Naive thymus-derived CD8-positive, alpha-beta T cell (primary cell): ENCODE measurements around the gene MUSK. TPM values are rescaled to one million over a fixed set of nuclear protein-coding genes. Genes with fewer than 3 reads are reported as not detected.
A peak's percentile ranks its signal among the peaks of the same experiment; 100 is the strongest.
"Not testable (repeated sequence)": the region's sequence is repeated elsewhere in the genome, so short reads cannot be mapped to it uniquely, and the experiment has no call there.

Experiments used
- ATAC-seq, 2 donors: fragments of 150-1000 bp; cut with Tn5 transposase in 1 of 2; sonication (Bioruptor Pico), chemical (Tn5 transposase) in 1 of 2; 1 replicate in 1 of 2; 2 replicates in 1 of 2; pipeline ENCODE4 v1.10.0; 2021; ENCODE audit warnings: mild to moderate bottlenecking in 2 of 2, moderate library complexity in 2 of 2
- POLR2A ChIA-PET: fragments of 350-600 bp; sonication (Branson Sonifier 250); formaldehyde crosslinking; loops from one replicate; lab custom pipeline; 2021; ENCODE audit warnings: antibody characterized with exemption; lab: Charles Lee
- DNase-seq, 10 donors: peaks; one replicate each; pipeline versions ENCODE4 v3.0.0 to v3.0.0-alpha.2; 2020 to 2022
- H3K27ac Mint-ChIP-seq, 10 donors: one replicate each; pipeline ENCODE4 v1.8.0; 2020 to 2022; ENCODE audit warnings: mild to moderate bottlenecking in 10 of 10, mixed read lengths in 10 of 10, moderate library complexity in 4 of 10, inconsistent platforms in 1 of 10
- H3K27me3 Mint-ChIP-seq, 5 donors: one replicate each; pipeline ENCODE4 v1.8.0; 2021 to 2022; ENCODE audit warnings: mixed read lengths in 5 of 5
- H3K36me3 Mint-ChIP-seq, 3 donors: one replicate each; pipeline ENCODE4 v1.8.0; 2020 to 2022; ENCODE audit warnings: mixed read lengths in 3 of 3, mild to moderate bottlenecking in 2 of 3, inconsistent platforms in 1 of 3
- H3K4me1 Mint-ChIP-seq, 4 donors: one replicate each; pipeline ENCODE4 v1.8.0; 2021 to 2022; ENCODE audit warnings: mixed read lengths in 4 of 4
- H3K4me3 Mint-ChIP-seq, 10 donors: one replicate each; pipeline ENCODE4 v1.8.0; 2020 to 2022; ENCODE audit warnings: mild to moderate bottlenecking in 10 of 10, mixed read lengths in 10 of 10, moderate library complexity in 6 of 10, inconsistent platforms in 1 of 10
- H3K9me3 Mint-ChIP-seq, 9 donors: one replicate each; pipeline ENCODE4 v1.8.0; 2020 to 2022; ENCODE audit warnings: mixed read lengths in 9 of 9, mild to moderate bottlenecking in 3 of 9, inconsistent platforms in 1 of 9, moderate library complexity in 1 of 9
- polyA plus RNA-seq, 3 donors: library from polyadenylated mRNA; unstranded; fragments of 300-500 nt; fragmentation: Illumina TruSeq; gene quantifications; one replicate each; pipeline ENCODE4 v1.2.3, GENCODE V29; 2021
- total RNA-seq, 8 experiments: library from RNA in 2 of 8; stranded (reverse) in 2 of 8; gene quantifications; one replicate each; pipeline ENCODE4 v1.2.3 and lab custom pipeline; 2021 to 2026

Gene MUSK
- total and polyA plus RNA-seq, 5 experiments from 2014 or later: not detected

GRCh38 chr9:110655754-110656641, 12.6 kb upstream of the MUSK start:
- no peak for ATAC-seq
- Mint-ChIP-seq H3K27ac (no peak overlapping the region), H3K9me3 (peaks cover 0 to 9% (median 2%) of the 10 kb centered on the region in 9 donors), H3K27me3 (no peaks in the 10 kb centered on the region), H3K36me3 (no peaks in the 10 kb centered on the region), H3K4me1 (no peaks in the 10 kb centered on the region), H3K4me3 (no peak overlapping the region)
- no peak for DNase-seq
- POLR2A ChIA-PET: no interaction called here

- H3K9me3 Mint-ChIP-seq: peaks cover 0 to 9% (median 2%) of the 10 kb centered on the region in 9 donors
- no peak overlapping the region for H3K4me3 Mint-ChIP-seq
- H3K4me1 Mint-ChIP-seq: no peaks in the 10 kb centered on the region
- DNase-seq: no peak
- no peaks in the 10 kb centered on the region for H3K36me3 Mint-ChIP-seq
- POLR2A ChIA-PET: no interaction called here
- no peak overlapping the region for H3K27ac Mint-ChIP-seq
- ATAC-seq: no peak
- peaks cover 0 to 1% (median 0%) of the 10 kb centered on the region in 5 donors for H3K27me3 Mint-ChIP-seq
Observed at GRCh38 chr9:110659891-110660541, 8.6 kb upstream of the MUSK start.

- Mint-ChIP-seq H3K4me3 (no peak overlapping the region), H3K36me3 (no peaks in the 10 kb centered on the region), H3K4me1 (no peaks in the 10 kb centered on the region), H3K27me3 (peaks cover 0 to 8% (median 2%) of the 10 kb centered on the region in 5 donors), H3K27ac (no peak overlapping the region), H3K9me3 (peaks cover 0 to 1% (median 0%) of the 10 kb centered on the region in 9 donors)
- POLR2A ChIA-PET: no interaction called here
- no peak for DNase-seq
- no peak for ATAC-seq
Observed at GRCh38 chr9:110669433-110669832, 842 bp downstream of the MUSK start.

GRCh38 chr9:110671849-110672248, 3.3 kb downstream of the MUSK start:
- Mint-ChIP-seq H3K4me3 (no peak overlapping the region), H3K36me3 (no peaks in the 10 kb centered on the region), H3K27me3 (peaks cover 0 to 2% (median 0%) of the 10 kb centered on the region in 5 donors), H3K4me1 (no peaks in the 10 kb centered on the region), H3K9me3 (peaks cover 0 to 8% (median 1%) of the 10 kb centered on the region in 9 donors), H3K27ac (no peak overlapping the region)
- POLR2A ChIA-PET: no interaction called here
- DNase-seq (no peak), ATAC-seq (no peak)

- DNase-seq (no peak), ATAC-seq (no peak)
- Mint-ChIP-seq H3K9me3 (peaks cover 0 to 15% (median 4%) of the 10 kb centered on the region in 9 donors), H3K27me3 (peaks cover 0 to 5% (median 0%) of the 10 kb centered on the region in 5 donors), H3K4me3 (no peak overlapping the region), H3K4me1 (no peaks in the 10 kb centered on the region), H3K36me3 (no peaks in the 10 kb centered on the region), H3K27ac (no peak overlapping the region)
- POLR2A ChIA-PET: no interaction called here
Observed at GRCh38 chr9:110672873-110673510, 4.4 kb downstream of the MUSK start.

GRCh38 chr9:110687497-110687896, 18.9 kb downstream of the MUSK start:
- H3K36me3 Mint-ChIP-seq: no peaks in the 10 kb centered on the region

GRCh38 chr9:110688329-110688728, 19.7 kb downstream of the MUSK start:
- Mint-ChIP-seq H3K27ac (peak overlapping the region in 1 of 10 donors; percentile 68), H3K27me3 (peaks cover 0 to 3% (median 0%) of the 10 kb centered on the region in 5 donors), H3K4me1 (no peaks in the 10 kb centered on the region), H3K9me3 (peaks cover 0 to 2% (median 0%) of the 10 kb centered on the region in 9 donors), H3K4me3 (no peak overlapping the region), H3K36me3 (peaks cover 0 to 4% (median 0%) of the 10 kb centered on the region in 3 donors)
- POLR2A ChIA-PET: no interaction called here
- no peak for DNase-seq
- ATAC-seq: no peak

More at GRCh38 chr9:110687497-110687896, 18.9 kb downstream of the MUSK start:
- H3K9me3 Mint-ChIP-seq: peaks cover 0 to 3% (median 0%) of the 10 kb centered on the region in 9 donors
- DNase-seq (no peak), ATAC-seq (no peak)
- H3K4me3 Mint-ChIP-seq: no peak overlapping the region
- H3K4me1 Mint-ChIP-seq: no peaks in the 10 kb centered on the region
- peaks cover 0 to 3% (median 0%) of the 10 kb centered on the region in 5 donors for H3K27me3 Mint-ChIP-seq
- POLR2A ChIA-PET: no interaction called here
- H3K27ac Mint-ChIP-seq: no peak overlapping the region

GRCh38 chr9:110691002-110691549, 22.5 kb downstream of the MUSK start:
- Mint-ChIP-seq H3K4me1 (no peaks in the 10 kb centered on the region), H3K9me3 (peaks cover 0 to 3% (median 0%) of the 10 kb centered on the region in 9 donors), H3K36me3 (peaks cover 0 to 6% (median 0%) of the 10 kb centered on the region in 3 donors), H3K4me3 (no peak overlapping the region), H3K27me3 (peaks cover 0 to 3% (median 0%) of the 10 kb centered on the region in 5 donors), H3K27ac (no peak overlapping the region)
- POLR2A ChIA-PET: no interaction called here
- DNase-seq (no peak), ATAC-seq (no peak)

GRCh38 chr9:110695846-110696245, 27.3 kb downstream of the MUSK start:
- ATAC-seq, H3K27ac Mint-ChIP-seq, H3K36me3 Mint-ChIP-seq, H3K27me3 Mint-ChIP-seq, H3K4me1 Mint-ChIP-seq, DNase-seq, H3K9me3 Mint-ChIP-seq, POLR2A ChIA-PET, H3K4me3 Mint-ChIP-seq: not testable (repeated sequence)

- H3K27me3 Mint-ChIP-seq: peaks cover 0 to 3% (median 0%) of the 10 kb centered on the region in 5 donors
- H3K4me3 Mint-ChIP-seq: no peak overlapping the region
- POLR2A ChIA-PET: no interaction called here
- no peaks in the 10 kb centered on the region for H3K36me3 Mint-ChIP-seq
- ATAC-seq (no peak), DNase-seq (no peak)
- H3K27ac Mint-ChIP-seq: no peak overlapping the region
- H3K9me3 Mint-ChIP-seq: no peaks in the 10 kb centered on the region
- no peaks in the 10 kb centered on the region for H3K4me1 Mint-ChIP-seq
Observed at GRCh38 chr9:110700953-110701352, 32.4 kb downstream of the MUSK start.

GRCh38 chr9:110703669-110704068, 35.1 kb downstream of the MUSK start:
- no peak for ATAC-seq
- H3K4me1 Mint-ChIP-seq: no peaks in the 10 kb centered on the region
- H3K36me3 Mint-ChIP-seq: no peaks in the 10 kb centered on the region
- no peak overlapping the region for H3K27ac Mint-ChIP-seq
- no peaks in the 10 kb centered on the region for H3K9me3 Mint-ChIP-seq
- DNase-seq: no peak
- POLR2A ChIA-PET: no interaction called here
- peaks cover 0 to 3% (median 0%) of the 10 kb centered on the region in 5 donors for H3K27me3 Mint-ChIP-seq
- H3K4me3 Mint-ChIP-seq: no peak overlapping the region

GRCh38 chr9:110707419-110707818, 38.8 kb downstream of the MUSK start:
- Mint-ChIP-seq H3K4me3 (no peak overlapping the region), H3K27me3 (no peaks in the 10 kb centered on the region), H3K27ac (peak overlapping the region in 1 of 10 donors; percentile 66), H3K9me3 (no peaks in the 10 kb centered on the region), H3K4me1 (no peaks in the 10 kb centered on the region), H3K36me3 (no peaks in the 10 kb centered on the region)
- POLR2A ChIA-PET: no interaction called here
- DNase-seq: no peak
- no peak for ATAC-seq
